Measurements from ENCODE around the gene PIGB. TPM values are rescaled to one million over a fixed set of nuclear protein-coding genes. Genes with fewer than 3 reads are reported as not detected.

The PIGB gene
- total and polyA plus RNA-seq, 8 donors = 0.58 to 21.2 (median 7.7) TPM

GRCh38 chr15:55401786-55402246 is 82.8 kb downstream of the PIGB start:
- H3K36me3 ChIP-seq = peaks cover 0 to 12% (median 11%) of the 10 kb centered on the region in 4 donors
- no peaks in the 10 kb centered on the region for H3K9me3 ChIP-seq
- intact Hi-C loops (cut with DNase I; ENCODE audit: low total_unique reads) = no loop called here
- H3K4me1 ChIP-seq = peaks cover 21 to 63% (median 46%) of the 10 kb centered on the region in 4 donors
- H3K27me3 ChIP-seq = no peaks in the 10 kb centered on the region
- H3K4me3 ChIP-seq = no peak overlapping the region
- WGBS, 5 donors = 51 to 87% (median 66%) methylated on average over 1 of the region's 1 CpG
- H3K27ac ChIP-seq = peak overlapping the region in 3 of 5 donors; percentile 12 to 98 (median 76)
- no peak for DNase-seq
- TF ChIP-seq EP300 (IDR thresholded peaks at IDR 0.05) = no peak

DNA sequence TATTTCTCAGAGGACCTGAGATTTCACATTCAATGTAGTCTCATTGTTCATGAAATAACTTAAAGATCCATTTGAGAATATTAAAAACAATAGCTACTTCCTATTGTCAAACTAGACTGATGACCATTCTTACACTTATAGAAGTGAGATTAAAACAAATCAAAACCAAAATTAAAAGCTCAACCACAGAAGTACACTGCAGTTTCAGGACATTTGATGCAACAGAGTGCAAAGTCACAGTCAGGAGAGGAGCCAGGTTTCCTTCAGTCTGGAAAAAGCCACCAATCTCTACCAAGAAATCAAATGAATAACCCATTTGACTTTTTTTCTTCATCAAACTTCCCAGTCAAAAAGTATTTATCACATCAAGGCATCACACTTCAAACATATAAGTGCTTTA is 83.7 kb downstream of the PIGB start:
- H3K4me3 ChIP-seq = no peak overlapping the region
- peak overlapping the region in 4 of 5 donors; percentile 19 to 98 (median 58) for H3K27ac ChIP-seq
- peaks cover 21 to 71% (median 52%) of the 10 kb centered on the region in 4 donors for H3K4me1 ChIP-seq
- H3K36me3 ChIP-seq = peaks cover 0 to 10% (median 7%) of the 10 kb centered on the region in 4 donors
- no peaks in the 10 kb centered on the region for H3K27me3 ChIP-seq
- intact Hi-C loops (cut with DNase I; ENCODE audit: low total_unique reads) = no loop called here
- H3K9me3 ChIP-seq = no peaks in the 10 kb centered on the region
- no peak for TF ChIP-seq POLR2AphosphoS5 (IDR thresholded peaks at IDR 0.05)
- DNase-seq = no peak

- H3K27me3 ChIP-seq = no peaks in the 10 kb centered on the region
- no peaks in the 10 kb centered on the region for H3K9me3 ChIP-seq
- no peak overlapping the region for H3K4me3 ChIP-seq
- TF ChIP-seq POLR2AphosphoS5 (IDR thresholded peaks at IDR 0.05) (no peak), POLR2A (IDR thresholded peaks at IDR 0.05) (no peak), EP300 (IDR thresholded peaks at IDR 0.05) (no peak)
- TF ChIP-seq, protein P1, sequence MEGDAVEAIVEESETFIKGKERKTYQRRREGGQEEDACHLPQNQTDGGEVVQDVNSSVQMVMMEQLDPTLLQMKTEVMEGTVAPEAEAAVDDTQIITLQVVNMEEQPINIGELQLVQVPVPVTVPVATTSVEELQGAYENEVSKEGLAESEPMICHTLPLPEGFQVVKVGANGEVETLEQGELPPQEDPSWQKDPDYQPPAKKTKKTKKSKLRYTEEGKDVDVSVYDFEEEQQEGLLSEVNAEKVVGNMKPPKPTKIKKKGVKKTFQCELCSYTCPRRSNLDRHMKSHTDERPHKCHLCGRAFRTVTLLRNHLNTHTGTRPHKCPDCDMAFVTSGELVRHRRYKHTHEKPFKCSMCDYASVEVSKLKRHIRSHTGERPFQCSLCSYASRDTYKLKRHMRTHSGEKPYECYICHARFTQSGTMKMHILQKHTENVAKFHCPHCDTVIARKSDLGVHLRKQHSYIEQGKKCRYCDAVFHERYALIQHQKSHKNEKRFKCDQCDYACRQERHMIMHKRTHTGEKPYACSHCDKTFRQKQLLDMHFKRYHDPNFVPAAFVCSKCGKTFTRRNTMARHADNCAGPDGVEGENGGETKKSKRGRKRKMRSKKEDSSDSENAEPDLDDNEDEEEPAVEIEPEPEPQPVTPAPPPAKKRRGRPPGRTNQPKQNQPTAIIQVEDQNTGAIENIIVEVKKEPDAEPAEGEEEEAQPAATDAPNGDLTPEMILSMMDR (IDR thresholded peaks at IDR 0.05) = no peak
- peaks cover 21 to 71% (median 52%) of the 10 kb centered on the region in 4 donors for H3K4me1 ChIP-seq
- intact Hi-C loops (cut with DNase I; ENCODE audit: low total_unique reads) = no loop called here
- peaks cover 0 to 4% (median 3%) of the 10 kb centered on the region in 4 donors for H3K36me3 ChIP-seq
- DNase-seq = peak in 1 of 2 donors; percentile 18
- peak overlapping the region in 4 of 5 donors; percentile 19 to 98 (median 58) for H3K27ac ChIP-seq
Observed at GRCh38 chr15:55403531-55403930, 84.5 kb downstream of the PIGB start.

Other genes starting within 250 kb of the PIGB start
- 100 to 1,000 TPM in 2 of 5 donors, 10 to 100 TPM in 3; 22.2 to 115 (median 39.4) TPM for gene RSL24D1, start 122.3 kb upstream of the PIGB start, total RNA-seq
- gene RSL24D1, start 122.3 kb upstream of the PIGB start, polyA plus RNA-seq = 100 to 1,000 TPM in 1 of 3 donors, 10 to 100 TPM in 2; 84.9 to 187 (median 90.2) TPM
- gene RAB27A, start 29.4 kb upstream of the PIGB start, total RNA-seq = 10 to 100 TPM in 4 of 5 donors, 1 to 10 TPM in 1; 4.3 to 78.4 (median 56.7) TPM
- 100 to 1,000 TPM in 1 of 3 donors, 10 to 100 TPM in 2; 19.0 to 146 (median 59.5) TPM for gene RAB27A, start 29.4 kb upstream of the PIGB start, polyA plus RNA-seq
- gene PIGBOS1, start 99 bp upstream of the PIGB start, total RNA-seq = 10 to 100 TPM in 3 of 5 donors, 1 to 10 TPM in 2; 7.0 to 12.7 (median 11.2) TPM
- gene PIGBOS1, start 99 bp upstream of the PIGB start, polyA plus RNA-seq = 10 to 100 TPM; 21.2 to 28.8 (median 23.8) TPM
- gene CCPG1, start 89.1 kb downstream of the PIGB start, total RNA-seq = 100 to 1,000 TPM in 1 of 5 donors, 10 to 100 TPM in 4; 15.9 to 119 (median 54.6) TPM
- gene CCPG1, start 89.1 kb downstream of the PIGB start, polyA plus RNA-seq = 10 to 100 TPM; 15.1 to 17.3 (median 17.1) TPM
- 1 to 10 TPM in 3 of 5 donors, not detected in 2; 1.1 to 3.6 (median 2.8) TPM for gene PIERCE2, start 89.3 kb downstream of the PIGB start, total RNA-seq
- 10 to 100 TPM in 2 of 3 donors, 1 to 10 TPM in 1; 7.4 to 15.2 (median 12.2) TPM for gene PIERCE2, start 89.3 kb downstream of the PIGB start, polyA plus RNA-seq
- 1 to 10 TPM in 2 of 5 donors, not detected in 3; 1.3 to 8.9 TPM for gene DNAAF4, start 189.0 kb downstream of the PIGB start, total RNA-seq
- gene DNAAF4, start 189.0 kb downstream of the PIGB start, polyA plus RNA-seq = 1 to 10 TPM; 1.0 to 1.8 (median 1.2) TPM

Data from stomach (tissue), 9 donors.